ENCODE results near the gene NEU3. TPM values are rescaled to one million over a fixed set of nuclear protein-coding genes. Genes with fewer than 3 reads are reported as not detected.

The NEU3 gene
- total and polyA plus RNA-seq, 2 of the 13 experiments (the other 11 are each of a cell fraction or from before 2014, with no cell fraction given) = 6.3 to 15.3 TPM

- TF ChIP-seq AKNA (CRISPR knock-in tag; IDR thresholded peaks at IDR 0.05; ENCODE audit: borderline replicate concordance) = no peak
- 0 out of 2 replicates have a peak, but pooled peaks have one; percentile 36 for TF ChIP-seq ZNF777 (CRISPR knock-in tag; IDR thresholded peaks at IDR 0.05)
- TF ChIP-seq ZNF589 (CRISPR knock-in tag; conservative IDR thresholded peaks at IDR 0.05) = 0 out of 2 replicates have a peak, but pooled peaks have one; percentile 32
- no peak for TF ChIP-seq LCORL (IDR thresholded peaks at IDR 0.05)
- TF ChIP-seq LCORL (CRISPR knock-in tag; IDR thresholded peaks at IDR 0.05) = no peak
- no peak for TF ChIP-seq EHMT2 (IDR thresholded peaks at IDR 0.05; ENCODE audit: borderline replicate concordance, low read depth, low read length)
- TF ChIP-seq ZSCAN31 (CRISPR knock-in tag; IDR thresholded peaks at IDR 0.05; ENCODE audit: low read depth) = 0 out of 2 replicates have a peak, but pooled peaks have one; percentile 60
- TF ChIP-seq ZNF639 (CRISPR knock-in tag; conservative IDR thresholded peaks at IDR 0.05) = no peak
- TF ChIP-seq ZNF782 (CRISPR knock-in tag; IDR thresholded peaks at IDR 0.05; ENCODE audit: borderline replicate concordance) = peak; percentile 60; the same call in 1 of the 2 replicates
- no peak for TF ChIP-seq ZNF75D (CRISPR knock-in tag; IDR thresholded peaks at IDR 0.05; ENCODE audit: borderline replicate concordance)
- no peak for TF ChIP-seq FOXO1 (CRISPR knock-in tag; IDR thresholded peaks at IDR 0.05)
- TF ChIP-seq TRAFD1 (CRISPR knock-in tag; IDR thresholded peaks at IDR 0.05; ENCODE audit: borderline replicate concordance) = no peak
- TF ChIP-seq PCBP2 (optimal IDR thresholded peaks at IDR 0.05; ENCODE audit: low read depth, low read length, poor library complexity, severe bottlenecking) = no peak
- no peak for TF ChIP-seq ZNF660 (CRISPR knock-in tag; IDR thresholded peaks at IDR 0.05; ENCODE audit: borderline replicate concordance, low read depth)
- 0 out of 2 replicates have a peak, but pooled peaks have one; percentile 36 for TF ChIP-seq ZNF776 (CRISPR knock-in tag; IDR thresholded peaks at IDR 0.05)
- TF ChIP-seq ZNF775 (CRISPR knock-in tag; IDR thresholded peaks at IDR 0.05; ENCODE audit: borderline replicate concordance) = no peak
- peak; percentile 48 for TF ChIP-seq ZNF263 (CRISPR knock-in tag; IDR thresholded peaks at IDR 0.05)
- TF ChIP-seq ZBTB25 (CRISPR knock-in tag; IDR thresholded peaks at IDR 0.05) = no peak; the same call in 1 of the 2 replicates
- TF ChIP-seq SMAD3 (CRISPR knock-in tag; IDR thresholded peaks at IDR 0.05) = peak; percentile 1; the same call in 1 of the 2 replicates
- TF ChIP-seq ZBTB7B (CRISPR knock-in tag; IDR thresholded peaks at IDR 0.05) = 0 out of 2 replicates have a peak, but pooled peaks have one; percentile 36
Measured at GRCh38 chr11:74988541-74989259, at the start of gene NEU3 (continued).
